Measurements from ENCODE around the gene ITGB8. TPM values are rescaled to one million over a fixed set of nuclear protein-coding genes. Genes with fewer than 3 reads are reported as not detected.

ITGB8 gene
- total RNA-seq, 1 experiment from 2014 or later: 1.9 TPM

DNA sequence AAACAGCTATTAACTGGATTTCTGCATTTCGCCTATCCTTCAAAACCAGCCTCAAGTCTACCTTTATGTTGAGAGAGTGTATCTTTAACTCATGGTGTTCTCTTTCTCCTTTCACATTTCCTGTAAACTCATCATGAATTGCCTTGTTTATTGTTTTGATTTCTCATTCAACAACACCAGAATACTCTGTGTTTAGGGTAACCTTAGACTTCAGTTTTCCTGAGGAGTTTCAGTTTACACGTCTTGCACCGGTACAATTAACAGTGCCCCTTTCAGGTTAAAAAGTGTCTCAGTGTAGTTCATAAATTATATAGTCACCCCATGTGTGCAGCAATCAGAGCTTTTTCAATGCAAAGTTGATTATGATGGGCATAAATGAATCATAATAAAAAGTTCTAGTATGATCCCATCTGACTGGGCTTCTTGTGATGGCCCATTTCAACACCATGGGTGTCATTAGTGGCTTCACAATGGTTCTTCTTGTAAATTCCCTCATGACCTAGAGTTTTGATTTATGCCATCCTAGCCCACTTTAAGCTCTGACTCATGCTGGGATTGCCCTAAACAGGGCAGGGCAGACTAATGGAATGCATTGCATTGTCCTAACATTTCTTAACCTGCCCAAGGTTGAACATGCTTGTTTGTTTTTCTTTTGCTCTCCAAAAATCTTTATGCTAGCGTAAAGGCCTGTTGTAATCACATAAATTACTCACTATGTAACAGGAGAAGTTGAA lies 22.0 kb downstream of the ITGB8 start (continued):
- TF ChIP-seq, protein P1, sequence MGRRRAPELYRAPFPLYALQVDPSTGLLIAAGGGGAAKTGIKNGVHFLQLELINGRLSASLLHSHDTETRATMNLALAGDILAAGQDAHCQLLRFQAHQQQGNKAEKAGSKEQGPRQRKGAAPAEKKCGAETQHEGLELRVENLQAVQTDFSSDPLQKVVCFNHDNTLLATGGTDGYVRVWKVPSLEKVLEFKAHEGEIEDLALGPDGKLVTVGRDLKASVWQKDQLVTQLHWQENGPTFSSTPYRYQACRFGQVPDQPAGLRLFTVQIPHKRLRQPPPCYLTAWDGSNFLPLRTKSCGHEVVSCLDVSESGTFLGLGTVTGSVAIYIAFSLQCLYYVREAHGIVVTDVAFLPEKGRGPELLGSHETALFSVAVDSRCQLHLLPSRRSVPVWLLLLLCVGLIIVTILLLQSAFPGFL (CRISPR knock-in tag; IDR thresholded peaks at IDR 0.05; ENCODE audit: borderline replicate concordance): no peak
- TF ChIP-seq, protein P2, sequence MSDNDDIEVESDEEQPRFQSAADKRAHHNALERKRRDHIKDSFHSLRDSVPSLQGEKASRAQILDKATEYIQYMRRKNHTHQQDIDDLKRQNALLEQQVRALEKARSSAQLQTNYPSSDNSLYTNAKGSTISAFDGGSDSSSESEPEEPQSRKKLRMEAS (CRISPR knock-in tag; IDR thresholded peaks at IDR 0.05): no peak
- TF ChIP-seq, protein P3, sequence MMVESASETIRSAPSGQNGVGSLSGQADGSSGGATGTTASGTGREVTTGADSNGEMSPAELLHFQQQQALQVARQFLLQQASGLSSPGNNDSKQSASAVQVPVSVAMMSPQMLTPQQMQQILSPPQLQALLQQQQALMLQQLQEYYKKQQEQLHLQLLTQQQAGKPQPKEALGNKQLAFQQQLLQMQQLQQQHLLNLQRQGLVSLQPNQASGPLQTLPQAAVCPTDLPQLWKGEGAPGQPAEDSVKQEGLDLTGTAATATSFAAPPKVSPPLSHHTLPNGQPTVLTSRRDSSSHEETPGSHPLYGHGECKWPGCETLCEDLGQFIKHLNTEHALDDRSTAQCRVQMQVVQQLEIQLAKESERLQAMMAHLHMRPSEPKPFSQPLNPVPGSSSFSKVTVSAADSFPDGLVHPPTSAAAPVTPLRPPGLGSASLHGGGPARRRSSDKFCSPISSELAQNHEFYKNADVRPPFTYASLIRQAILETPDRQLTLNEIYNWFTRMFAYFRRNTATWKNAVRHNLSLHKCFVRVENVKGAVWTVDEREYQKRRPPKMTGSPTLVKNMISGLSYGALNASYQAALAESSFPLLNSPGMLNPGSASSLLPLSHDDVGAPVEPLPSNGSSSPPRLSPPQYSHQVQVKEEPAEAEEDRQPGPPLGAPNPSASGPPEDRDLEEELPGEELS (CRISPR knock-in tag; IDR thresholded peaks at IDR 0.05): no peak
- TF ChIP-seq, protein P4, sequence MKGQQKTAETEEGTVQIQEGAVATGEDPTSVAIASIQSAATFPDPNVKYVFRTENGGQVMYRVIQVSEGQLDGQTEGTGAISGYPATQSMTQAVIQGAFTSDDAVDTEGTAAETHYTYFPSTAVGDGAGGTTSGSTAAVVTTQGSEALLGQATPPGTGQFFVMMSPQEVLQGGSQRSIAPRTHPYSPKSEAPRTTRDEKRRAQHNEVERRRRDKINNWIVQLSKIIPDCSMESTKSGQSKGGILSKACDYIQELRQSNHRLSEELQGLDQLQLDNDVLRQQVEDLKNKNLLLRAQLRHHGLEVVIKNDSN (CRISPR knock-in tag; IDR thresholded peaks at IDR 0.05): no peak
- TF ChIP-seq, protein P5, sequence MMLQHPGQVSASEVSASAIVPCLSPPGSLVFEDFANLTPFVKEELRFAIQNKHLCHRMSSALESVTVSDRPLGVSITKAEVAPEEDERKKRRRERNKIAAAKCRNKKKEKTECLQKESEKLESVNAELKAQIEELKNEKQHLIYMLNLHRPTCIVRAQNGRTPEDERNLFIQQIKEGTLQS (CRISPR knock-in tag; conservative IDR thresholded peaks at IDR 0.05): no peak
- TF ChIP-seq, protein P6, sequence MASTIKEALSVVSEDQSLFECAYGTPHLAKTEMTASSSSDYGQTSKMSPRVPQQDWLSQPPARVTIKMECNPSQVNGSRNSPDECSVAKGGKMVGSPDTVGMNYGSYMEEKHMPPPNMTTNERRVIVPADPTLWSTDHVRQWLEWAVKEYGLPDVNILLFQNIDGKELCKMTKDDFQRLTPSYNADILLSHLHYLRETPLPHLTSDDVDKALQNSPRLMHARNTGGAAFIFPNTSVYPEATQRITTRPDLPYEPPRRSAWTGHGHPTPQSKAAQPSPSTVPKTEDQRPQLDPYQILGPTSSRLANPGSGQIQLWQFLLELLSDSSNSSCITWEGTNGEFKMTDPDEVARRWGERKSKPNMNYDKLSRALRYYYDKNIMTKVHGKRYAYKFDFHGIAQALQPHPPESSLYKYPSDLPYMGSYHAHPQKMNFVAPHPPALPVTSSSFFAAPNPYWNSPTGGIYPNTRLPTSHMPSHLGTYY (CRISPR knock-in tag; IDR thresholded peaks at IDR 0.05): no peak
- TF ChIP-seq, protein P7, sequence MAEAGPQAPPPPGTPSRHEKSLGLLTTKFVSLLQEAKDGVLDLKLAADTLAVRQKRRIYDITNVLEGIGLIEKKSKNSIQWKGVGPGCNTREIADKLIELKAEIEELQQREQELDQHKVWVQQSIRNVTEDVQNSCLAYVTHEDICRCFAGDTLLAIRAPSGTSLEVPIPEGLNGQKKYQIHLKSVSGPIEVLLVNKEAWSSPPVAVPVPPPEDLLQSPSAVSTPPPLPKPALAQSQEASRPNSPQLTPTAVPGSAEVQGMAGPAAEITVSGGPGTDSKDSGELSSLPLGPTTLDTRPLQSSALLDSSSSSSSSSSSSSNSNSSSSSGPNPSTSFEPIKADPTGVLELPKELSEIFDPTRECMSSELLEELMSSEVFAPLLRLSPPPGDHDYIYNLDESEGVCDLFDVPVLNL (CRISPR knock-in tag; IDR thresholded peaks at IDR 0.05; ENCODE audit: borderline replicate concordance, low read depth): no peak
- TF ChIP-seq ZNF671 (CRISPR knock-in tag; IDR thresholded peaks at IDR 0.05): no peak
- TF ChIP-seq GRHL2 (CRISPR knock-in tag; IDR thresholded peaks at IDR 0.05; ENCODE audit: insufficient replicate concordance, severe bottlenecking): no peak
- TF ChIP-seq IRF2 (CRISPR knock-in tag; IDR thresholded peaks at IDR 0.05; ENCODE audit: borderline replicate concordance, low read depth): no peak

DNA sequence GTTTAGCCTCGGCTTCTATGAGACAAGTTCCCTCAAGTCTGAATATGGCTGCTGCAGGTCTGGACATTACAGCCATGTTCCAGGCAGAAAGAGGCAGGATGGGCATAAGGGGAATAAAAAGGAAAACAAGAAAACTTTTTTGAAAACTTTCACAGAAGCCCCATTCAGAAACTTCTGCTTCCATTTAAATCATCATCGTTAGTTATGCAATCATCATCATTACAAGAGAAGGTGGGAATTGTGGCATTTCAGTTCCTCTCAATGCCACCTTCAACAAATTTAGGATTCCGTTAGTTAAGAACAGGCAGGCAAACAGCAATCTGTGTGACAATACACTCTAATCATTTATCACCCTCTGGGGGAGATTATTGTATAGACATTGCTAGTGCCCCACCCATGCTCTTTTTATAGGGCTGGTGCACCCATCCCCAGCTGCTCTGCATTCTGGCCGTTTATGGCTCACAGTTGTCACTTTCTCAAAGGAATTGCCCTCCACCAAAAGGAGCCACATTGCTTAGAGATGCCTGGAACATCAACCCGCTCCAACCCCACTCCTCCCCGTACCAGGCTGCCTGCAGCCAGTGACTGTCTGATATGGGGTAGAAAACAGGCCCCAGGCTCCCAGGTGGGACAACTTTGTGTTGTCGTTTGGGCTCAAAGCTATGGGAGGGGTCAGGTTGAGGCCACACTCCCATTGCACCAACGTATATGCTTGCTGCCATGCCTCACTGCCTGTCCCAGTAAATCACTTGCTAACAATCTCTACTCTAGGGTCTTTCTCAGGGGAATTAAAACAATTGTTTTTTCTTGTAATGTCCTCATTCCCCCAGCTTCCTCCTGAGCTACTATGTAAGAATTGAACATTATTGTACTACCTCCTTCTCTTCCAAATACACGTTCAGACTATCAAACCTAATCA lies 24.2 kb downstream of the ITGB8 start:
- peaks cover 16% of the 10 kb centered on the region; the same call in 1 of the 2 replicates for H3K4me1 Mint-ChIP-seq
- ChIA-PET POLR2A (no interaction called here), CTCF (interaction anchor here (0.6 kb wide), 1 partner anchor 869 kb away, joined by 3 read pairs; no protein-coding TSS in a partner anchor)
- no peaks in the 10 kb centered on the region for H3K9me3 Mint-ChIP-seq
- H3K27me3 Mint-ChIP-seq (ENCODE audit: low read depth): no peaks in the 10 kb centered on the region
- ATAC-seq (peak; percentile 59), DNase-seq (ENCODE audit: low spot score) (no peak)
- H3K27ac Mint-ChIP-seq: no peak overlapping the region
- no peak overlapping the region for H3K4me3 Mint-ChIP-seq
- H3K36me3 Mint-ChIP-seq: no peaks in the 10 kb centered on the region
- TF ChIP-seq, protein P8, sequence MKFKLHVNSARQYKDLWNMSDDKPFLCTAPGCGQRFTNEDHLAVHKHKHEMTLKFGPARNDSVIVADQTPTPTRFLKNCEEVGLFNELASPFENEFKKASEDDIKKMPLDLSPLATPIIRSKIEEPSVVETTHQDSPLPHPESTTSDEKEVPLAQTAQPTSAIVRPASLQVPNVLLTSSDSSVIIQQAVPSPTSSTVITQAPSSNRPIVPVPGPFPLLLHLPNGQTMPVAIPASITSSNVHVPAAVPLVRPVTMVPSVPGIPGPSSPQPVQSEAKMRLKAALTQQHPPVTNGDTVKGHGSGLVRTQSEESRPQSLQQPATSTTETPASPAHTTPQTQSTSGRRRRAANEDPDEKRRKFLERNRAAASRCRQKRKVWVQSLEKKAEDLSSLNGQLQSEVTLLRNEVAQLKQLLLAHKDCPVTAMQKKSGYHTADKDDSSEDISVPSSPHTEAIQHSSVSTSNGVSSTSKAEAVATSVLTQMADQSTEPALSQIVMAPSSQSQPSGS (CRISPR knock-in tag; IDR thresholded peaks at IDR 0.05; ENCODE audit: borderline replicate concordance, low read depth): no peak
- TF ChIP-seq NFE2L1 (CRISPR knock-in tag; IDR thresholded peaks at IDR 0.05): no peak
- TF ChIP-seq FOXK1 (CRISPR knock-in tag; IDR thresholded peaks at IDR 0.05): no peak
- TF ChIP-seq HMGA2 (CRISPR knock-in tag; IDR thresholded peaks at IDR 0.05): no peak
- TF ChIP-seq ZNF219 (CRISPR knock-in tag; IDR thresholded peaks at IDR 0.05; ENCODE audit: borderline replicate concordance): no peak
- no peak for TF ChIP-seq JAZF1 (CRISPR knock-in tag; IDR thresholded peaks at IDR 0.05)
- TF ChIP-seq, protein P9, sequence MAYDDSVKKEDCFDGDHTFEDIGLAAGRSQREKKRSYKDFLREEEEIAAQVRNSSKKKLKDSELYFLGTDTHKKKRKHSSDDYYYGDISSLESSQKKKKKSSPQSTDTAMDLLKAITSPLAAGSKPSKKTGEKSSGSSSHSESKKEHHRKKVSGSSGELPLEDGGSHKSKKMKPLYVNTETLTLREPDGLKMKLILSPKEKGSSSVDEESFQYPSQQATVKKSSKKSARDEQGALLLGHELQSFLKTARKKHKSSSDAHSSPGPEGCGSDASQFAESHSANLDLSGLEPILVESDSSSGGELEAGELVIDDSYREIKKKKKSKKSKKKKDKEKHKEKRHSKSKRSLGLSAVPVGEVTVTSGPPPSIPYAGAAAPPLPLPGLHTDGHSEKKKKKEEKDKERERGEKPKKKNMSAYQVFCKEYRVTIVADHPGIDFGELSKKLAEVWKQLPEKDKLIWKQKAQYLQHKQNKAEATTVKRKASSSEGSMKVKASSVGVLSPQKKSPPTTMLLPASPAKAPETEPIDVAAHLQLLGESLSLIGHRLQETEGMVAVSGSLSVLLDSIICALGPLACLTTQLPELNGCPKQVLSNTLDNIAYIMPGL (CRISPR knock-in tag; IDR thresholded peaks at IDR 0.05): no peak
- TF ChIP-seq, protein P10, sequence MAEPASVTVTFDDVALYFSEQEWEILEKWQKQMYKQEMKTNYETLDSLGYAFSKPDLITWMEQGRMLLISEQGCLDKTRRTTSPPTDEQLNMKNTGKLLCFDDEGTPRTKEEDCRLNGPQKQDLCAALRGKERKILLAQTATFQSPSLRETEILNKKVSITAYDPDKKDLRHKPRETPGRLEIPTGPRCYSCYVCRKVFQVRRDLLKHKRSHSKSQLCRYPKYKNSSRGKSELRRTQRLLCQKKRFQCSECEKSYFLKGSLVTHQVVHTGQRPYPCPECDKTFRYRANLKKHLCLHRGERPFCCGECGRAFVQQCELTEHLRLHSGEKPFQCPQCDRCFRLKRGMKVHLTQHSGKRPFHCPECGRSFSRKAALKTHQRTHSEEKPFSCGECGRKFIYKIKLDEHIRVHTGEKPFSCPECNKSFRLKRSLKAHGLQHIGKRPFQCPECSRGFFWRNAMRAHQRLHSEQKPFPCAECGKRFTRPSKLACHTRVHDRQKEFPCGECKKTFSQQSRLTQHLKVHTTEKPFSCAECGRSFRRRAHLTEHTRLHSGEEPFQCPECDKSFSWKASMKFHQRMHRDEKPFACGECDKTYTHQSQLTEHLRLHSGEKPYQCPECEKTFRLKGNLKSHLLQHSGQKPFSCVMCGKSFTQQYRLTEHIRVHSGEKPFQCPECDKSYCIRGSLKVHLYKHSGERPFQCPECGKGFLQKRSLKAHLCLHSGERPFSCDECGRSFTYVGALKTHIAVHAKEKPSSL (CRISPR knock-in tag; conservative IDR thresholded peaks at IDR 0.05): no peak
- no peak for TF ChIP-seq SP1 (CRISPR knock-in tag; conservative IDR thresholded peaks at IDR 0.05)
